Brain microvascular endothelial cell (primary cell): ENCODE measurements around the gene ATG4B.

ENCODE experiments used
- DNase-seq: peaks from one replicate; pipeline ENCODE4 v3.0.0-alpha.2; 2020
- H3K27ac ChIP-seq: fragments of 250-450 bp; sonication (Bioruptor Pico); 2 replicates; pipeline ENCODE4 v1.5.1; 2020; ENCODE audit warnings: mild to moderate bottlenecking, moderate library complexity
- H3K27me3 ChIP-seq: fragments of 250-450 bp; sonication (Bioruptor Pico); replicated peaks from 2 replicates; pipeline ENCODE4 v1.5.1; 2020; ENCODE audit warnings: mild to moderate bottlenecking
- H3K36me3 ChIP-seq: fragments of 250-450 bp; sonication (Bioruptor Pico); replicated peaks from 2 replicates; pipeline ENCODE4 v1.5.1; 2020; ENCODE audit warnings: mild to moderate bottlenecking
- H3K4me3 ChIP-seq: 2 replicates; pipeline ENCODE4 v1.5.1; 2011; ENCODE audit warnings: low read depth, mild to moderate bottlenecking, control low read depth, low read length, moderate library complexity
- CTCF ChIP-seq: IDR thresholded peaks from 2 replicates; pipeline ENCODE4 v1.5.1; 2011; ENCODE audit warnings: low read depth, mild to moderate bottlenecking, moderate library complexity, low read length, control low read depth, inconsistent platforms; ENCODE audit errors: missing control alignments
- in situ Hi-C: cut with HindIII; loops from 2 replicates; pipeline ENCODE4 v1.10.0; 2017; ENCODE audit warnings: low sequenced_read_pairs, low pct_ligation_motif_present

Gene ATG4B

GRCh38 chr2:241720560-241720959, 83.1 kb downstream of the ATG4B start:
- in situ Hi-C loops: no loop called here
- Histone ChIP-seq H3K36me3 (peaks cover 48% of the 10 kb centered on the region), H3K4me3 (no peak overlapping the region), H3K27me3 (no peaks in the 10 kb centered on the region), H3K27ac (no peak overlapping the region)
- no peak for DNase-seq
- TF ChIP-seq CTCF: no peak

- no peak for DNase-seq
- Histone ChIP-seq H3K4me3 (no peak overlapping the region), H3K36me3 (peaks cover 45% of the 10 kb centered on the region), H3K27ac (no peak overlapping the region), H3K27me3 (no peaks in the 10 kb centered on the region)
- no peak for TF ChIP-seq CTCF
- in situ Hi-C loops: no loop called here
Measured at GRCh38 chr2:241721852-241722251, 84.4 kb downstream of the ATG4B start.

- H3K27me3 ChIP-seq: no peaks in the 10 kb centered on the region
- no peak for TF ChIP-seq CTCF
- in situ Hi-C loops: no loop called here
- no peak overlapping the region for H3K4me3 ChIP-seq
- H3K36me3 ChIP-seq: peaks cover 45% of the 10 kb centered on the region
- DNase-seq: no peak
- H3K27ac ChIP-seq: no peak overlapping the region
Measured at GRCh38 chr2:241722896-241723454, 85.5 kb downstream of the ATG4B start.
